LNCAP (cell line): ENCODE measurements around the gene MYBL2.

Experiments used
- TF ChIP-seq, protein P1 (sequence below): fragments of 450-650 bp; IDR thresholded peaks from 2 replicates; pipeline ENCODE4 v1.5.1; 2017; ENCODE audit warnings: mild to moderate bottlenecking

The MYBL2 gene

DNA sequence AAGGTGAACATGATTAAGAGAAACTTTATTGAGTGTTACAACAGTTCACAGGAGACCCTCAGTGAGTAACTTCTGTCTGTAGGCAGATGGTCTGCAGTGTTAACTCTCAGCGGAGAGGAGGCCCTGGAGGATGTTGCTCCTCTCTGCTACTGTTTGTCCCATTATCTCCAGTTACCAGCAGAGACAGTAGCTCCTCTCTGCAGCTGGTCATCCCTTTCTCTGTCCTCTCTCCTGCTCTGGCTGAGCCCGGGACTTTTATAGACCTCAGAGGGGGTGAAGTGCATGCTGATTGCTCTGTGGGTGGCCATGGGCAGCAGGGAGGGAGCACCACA, 54.1 kb downstream of the MYBL2 start:
- TF ChIP-seq, protein P1, sequence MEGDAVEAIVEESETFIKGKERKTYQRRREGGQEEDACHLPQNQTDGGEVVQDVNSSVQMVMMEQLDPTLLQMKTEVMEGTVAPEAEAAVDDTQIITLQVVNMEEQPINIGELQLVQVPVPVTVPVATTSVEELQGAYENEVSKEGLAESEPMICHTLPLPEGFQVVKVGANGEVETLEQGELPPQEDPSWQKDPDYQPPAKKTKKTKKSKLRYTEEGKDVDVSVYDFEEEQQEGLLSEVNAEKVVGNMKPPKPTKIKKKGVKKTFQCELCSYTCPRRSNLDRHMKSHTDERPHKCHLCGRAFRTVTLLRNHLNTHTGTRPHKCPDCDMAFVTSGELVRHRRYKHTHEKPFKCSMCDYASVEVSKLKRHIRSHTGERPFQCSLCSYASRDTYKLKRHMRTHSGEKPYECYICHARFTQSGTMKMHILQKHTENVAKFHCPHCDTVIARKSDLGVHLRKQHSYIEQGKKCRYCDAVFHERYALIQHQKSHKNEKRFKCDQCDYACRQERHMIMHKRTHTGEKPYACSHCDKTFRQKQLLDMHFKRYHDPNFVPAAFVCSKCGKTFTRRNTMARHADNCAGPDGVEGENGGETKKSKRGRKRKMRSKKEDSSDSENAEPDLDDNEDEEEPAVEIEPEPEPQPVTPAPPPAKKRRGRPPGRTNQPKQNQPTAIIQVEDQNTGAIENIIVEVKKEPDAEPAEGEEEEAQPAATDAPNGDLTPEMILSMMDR = no peak

DNA sequence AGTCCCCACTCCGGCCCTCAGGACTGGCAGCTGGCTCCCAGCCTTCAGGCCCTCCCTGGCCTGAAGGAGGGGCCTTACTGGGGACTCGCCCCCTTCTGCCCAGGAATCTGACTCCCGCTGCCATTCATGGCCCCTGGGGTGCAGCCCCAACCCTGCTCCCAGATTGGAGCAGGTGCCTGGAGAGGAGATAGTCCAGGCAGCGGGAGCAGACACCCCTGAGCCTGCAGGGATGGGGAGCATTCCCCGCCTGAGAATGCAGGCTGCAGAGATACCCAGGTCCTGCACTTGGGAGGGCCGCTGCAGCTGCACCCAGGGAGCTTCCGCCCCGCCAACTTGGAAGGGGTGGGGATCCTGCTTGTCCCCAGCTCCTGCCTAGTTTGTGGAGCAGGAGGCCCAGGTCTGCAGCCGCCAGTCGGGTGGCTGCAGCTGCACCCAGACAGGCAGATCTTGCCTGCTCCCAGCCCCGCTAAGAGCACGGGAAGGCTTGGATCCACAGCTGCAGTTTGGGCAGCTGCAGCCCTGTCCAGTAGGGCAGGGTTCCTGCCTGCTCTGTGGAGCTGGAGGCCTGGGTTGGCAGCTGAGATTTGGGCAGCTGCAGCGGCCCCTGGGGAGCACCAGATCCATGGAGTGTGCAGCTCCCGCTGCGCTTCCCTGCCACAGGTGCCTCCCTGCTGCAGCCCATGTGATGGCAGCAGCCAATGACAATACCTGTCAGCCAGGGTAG, 54.7 kb downstream of the MYBL2 start:
- TF ChIP-seq, protein P1 = no peak

DNA sequence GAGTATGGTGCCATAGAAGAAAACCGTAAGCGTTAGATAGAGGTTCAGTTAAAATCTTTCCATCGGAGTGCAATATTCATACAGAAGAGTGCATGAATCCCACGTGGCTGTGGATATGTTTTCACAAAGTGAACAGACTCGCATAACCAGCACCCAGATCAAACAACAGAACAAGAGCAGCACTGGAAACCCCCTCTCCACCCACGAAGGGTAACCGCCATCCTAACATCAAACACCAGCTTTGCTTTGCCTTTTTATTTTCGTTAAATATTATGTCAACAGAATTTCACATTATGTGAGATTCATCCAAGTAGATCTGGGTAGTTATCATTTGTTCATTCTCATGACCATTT, 55.2 kb downstream of the MYBL2 start:
- TF ChIP-seq, protein P1 = no peak

DNA sequence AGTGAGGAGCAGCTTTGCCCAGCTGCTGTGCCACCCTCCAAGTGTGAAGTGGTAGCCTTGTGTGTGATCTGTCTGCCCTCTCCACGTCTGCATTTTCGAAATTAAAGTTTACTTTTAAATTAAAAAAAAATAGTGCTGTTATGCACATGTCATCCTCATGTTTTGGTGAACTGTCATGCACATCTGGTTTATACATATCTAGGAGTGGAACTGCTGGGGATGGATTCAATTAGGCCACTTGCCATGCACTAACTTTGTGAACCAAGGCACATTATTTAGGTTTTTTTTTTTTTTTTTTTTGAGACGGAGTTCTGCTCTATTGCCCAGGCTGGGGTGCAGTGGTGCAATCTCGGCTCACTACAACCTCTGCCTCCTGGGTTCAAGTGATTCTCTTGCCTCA, 56.3 kb downstream of the MYBL2 start:
- TF ChIP-seq, protein P1 = no peak

DNA sequence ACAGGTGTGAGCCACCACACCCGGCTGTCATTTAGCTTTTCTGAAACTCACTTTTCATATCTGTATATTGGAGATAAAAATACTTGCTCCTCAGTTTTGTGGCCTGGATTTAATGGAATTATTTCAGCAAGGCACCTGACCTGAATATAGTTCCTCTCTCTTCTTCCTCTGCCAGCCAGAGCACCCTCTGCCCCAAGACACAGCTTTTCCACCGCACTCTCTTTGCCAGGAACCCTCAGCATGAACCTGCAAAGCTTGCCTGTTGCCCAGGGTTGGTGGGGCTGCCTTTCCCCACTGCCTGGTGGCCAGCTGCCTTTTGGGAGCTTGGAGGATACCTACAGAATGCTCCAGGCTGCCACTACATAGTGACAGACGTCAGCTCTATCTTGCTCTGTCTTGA, 56.8 kb downstream of the MYBL2 start:
- TF ChIP-seq, protein P1 = no peak

DNA sequence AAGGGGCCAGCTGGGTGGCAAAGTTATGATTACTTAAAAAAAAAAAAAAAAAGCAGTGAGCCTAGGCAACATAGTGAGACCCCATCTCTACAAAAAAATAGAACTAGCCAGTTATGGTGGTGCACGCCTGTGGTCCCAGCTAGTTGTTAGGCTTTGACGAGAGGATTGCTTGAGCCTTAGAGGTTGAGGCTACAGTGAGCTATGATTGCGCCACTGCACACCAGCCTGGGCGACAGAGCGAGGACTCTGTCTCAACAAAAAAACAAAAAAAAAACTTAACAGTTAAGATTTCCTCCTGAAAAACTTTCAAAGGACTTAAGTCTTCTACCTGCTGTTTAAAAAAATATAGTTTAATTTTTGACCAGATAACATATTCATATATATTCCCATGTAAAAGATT, 57.5 kb downstream of the MYBL2 start:
- TF ChIP-seq, protein P1 = no peak

DNA sequence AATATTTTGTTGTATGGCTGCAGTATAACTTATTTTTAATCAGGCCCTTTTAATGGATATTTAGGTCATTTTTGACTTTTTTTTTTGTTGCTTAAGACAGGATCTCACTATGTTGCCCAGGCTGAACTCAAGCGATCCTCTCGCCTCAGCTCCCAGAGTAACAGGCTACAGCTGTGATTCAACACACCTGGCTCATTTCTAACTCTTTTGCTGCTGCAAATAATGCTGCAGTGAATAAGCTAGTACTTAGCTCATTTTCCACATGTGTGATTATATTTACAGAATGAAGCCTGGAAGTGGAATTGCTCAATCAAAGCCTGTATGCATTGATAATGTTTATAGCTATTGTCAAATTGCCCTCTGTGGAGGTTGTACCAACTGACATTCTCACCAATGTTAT, 58.8 kb downstream of the MYBL2 start:
- TF ChIP-seq, protein P1 = no peak

DNA sequence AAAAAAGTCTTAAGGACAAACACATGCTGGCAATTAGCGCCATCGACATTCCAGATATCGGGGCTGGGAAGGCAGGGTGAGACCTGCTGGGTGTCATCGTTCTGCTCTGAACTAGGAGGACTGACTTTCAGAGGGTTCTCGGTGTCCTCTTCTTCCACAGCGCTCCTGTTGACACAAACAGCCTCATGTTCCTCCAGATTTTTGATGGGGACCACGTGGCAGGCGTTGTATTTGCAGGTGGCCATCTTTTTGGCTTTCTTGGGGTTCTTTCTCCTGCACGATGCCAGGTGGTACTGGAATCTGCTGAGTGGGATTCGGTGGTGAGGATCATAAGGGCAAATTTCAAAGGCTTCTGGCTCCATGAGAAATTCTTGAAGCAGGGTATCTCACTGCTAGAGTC, 59.4 kb downstream of the MYBL2 start:
- TF ChIP-seq, protein P1 = no peak
